A549 (cell line): Measurements from ENCODE around the gene GRM6. TPM values are rescaled to one million over a fixed set of nuclear protein-coding genes. Genes with fewer than 3 reads are reported as not detected.

Experiments
- ATAC-seq, 2 experiments: fragments of 200-7000 bp in 1 of 2; fragments of >200 bp in 1 of 2; cut with Nextera tagmentation in 1 of 2; cut with Tn5 transposase in 1 of 2; 3 replicates each; pipeline versions ENCODE4 v1.8.0 to v1.9.1; 2018 to 2020; ENCODE audit warnings: mild to moderate bottlenecking in 1 of 2, moderate library complexity in 1 of 2
- CTCF ChIA-PET: fragments of 300-600 bp; sonication (Branson Sonifier 250); formaldehyde crosslinking; extraction: SDS; loops from one replicate; lab custom pipeline; 2021; ENCODE audit warnings: antibody characterized with exemption, inconsistent platforms; lab: Yijun Ruan, JAX
- POLR2A ChIA-PET: fragments of 350-600 bp; formaldehyde crosslinking; extraction: SDS; loops from one replicate; lab custom pipeline; 2021; ENCODE audit warnings: antibody characterized with exemption, inconsistent platforms; lab: Yijun Ruan, JAX
- DNase-seq, 2 experiments: peaks; one replicate each; pipeline versions ENCODE4 v3.0.0 to v3.0.0-alpha.2; 2011 to 2016; ENCODE audit warnings: low read depth in 1 of 2, low spot score in 1 of 2
- FAIRE-seq: peaks from 2 replicates; lab custom pipeline; 2011; peaks lifted over from hg19 to GRCh38; lab: Jason Lieb, UNC
- H3K27ac ChIP-seq, 2 experiments: fragments of >200 bp; sonication (Bioruptor Twin); formaldehyde crosslinking; 3 replicates each; pipeline ENCODE4 v1.5.1; 2016 to 2017
- H3K4me1 ChIP-seq: fragments of >200 bp; sonication (Bioruptor Twin); formaldehyde crosslinking; 3 replicates; pipeline ENCODE4 v1.6.1; 2016
- H3K4me2 ChIP-seq: fragments of >200 bp; sonication (Bioruptor Twin); formaldehyde crosslinking; 3 replicates; pipeline ENCODE4 v1.6.1; 2016
- H3K4me3 ChIP-seq: fragments of >200 bp; sonication (Bioruptor Twin); formaldehyde crosslinking; 3 replicates; pipeline ENCODE4 v1.5.1; 2016
- H3K9me3 ChIP-seq: fragments of >200 bp; sonication (Bioruptor Twin); formaldehyde crosslinking; 3 replicates; pipeline ENCODE4 v1.6.1; 2016
- BHLHE40 ChIP-seq: IDR thresholded peaks from 2 replicates; pipeline ENCODE4 v1.6.1; 2012; ENCODE audit warnings: low read depth, low read length, inconsistent platforms
- EHMT2 ChIP-seq: fragments of 200-600 bp; sonication (generic); IDR thresholded peaks from 2 replicates; pipeline ENCODE4 v1.6.1; 2016; ENCODE audit warnings: antibody characterized with exemption, low read depth, mild to moderate bottlenecking, moderate library complexity
- ESRRA ChIP-seq: fragments of 150-350 bp; IDR thresholded peaks from 2 replicates; pipeline ENCODE4 v1.6.1; 2014; ENCODE audit warnings: mild to moderate bottlenecking, low read length, borderline replicate concordance
- HOXB5 ChIP-seq: fragments of 250-450 bp; sonication (Bioruptor Pico); IDR thresholded peaks from 2 replicates; pipeline ENCODE4 v1.5.0; 2020; ENCODE audit warnings: mild to moderate bottlenecking, moderate library complexity
- JUN ChIP-seq, 2 experiments: fragments of >200 bp; sonication (Bioruptor Twin); formaldehyde crosslinking; IDR thresholded peaks; 2 replicates in 1 of 2; 3 replicates in 1 of 2; pipeline ENCODE4 v1.6.1; 2016 to 2017
- MAFK ChIP-seq: fragments of 450-650 bp; IDR thresholded peaks from 2 replicates; pipeline ENCODE4 v1.6.1; 2014; ENCODE audit not compliant: partially characterized antibody
- NFE2L2 ChIP-seq: fragments of 150-350 bp; conservative IDR thresholded peaks from 2 replicates; pipeline ENCODE4 v1.6.1; 2014; ENCODE audit warnings: low read length
- POLR2AphosphoS2 ChIP-seq: conservative IDR thresholded peaks from 2 replicates; pipeline ENCODE4 v1.6.1; 2012; ENCODE audit warnings: low read length, improper control_type of control experiment, inconsistent platforms
- RAD21 ChIP-seq, 2 experiments: fragments of >200 bp in 1 of 2; sonication (Bioruptor Twin) in 1 of 2; formaldehyde crosslinking in 1 of 2; IDR thresholded peaks in 1 of 2; conservative IDR thresholded peaks in 1 of 2; 2 replicates in 1 of 2; 3 replicates in 1 of 2; pipeline ENCODE4 v1.6.1; 2012 to 2018; ENCODE audit warnings: inconsistent platforms in 1 of 2
- SREBF2 ChIP-seq: fragments of 450-650 bp; IDR thresholded peaks from 2 replicates; pipeline ENCODE4 v1.6.1; 2014; ENCODE audit warnings: mild to moderate bottlenecking, moderate library complexity
- TFCP2L1 ChIP-seq: fragments of 250-450 bp; sonication (Bioruptor Pico); IDR thresholded peaks from 2 replicates; pipeline ENCODE4 v1.5.0; 2021; ENCODE audit warnings: mild to moderate bottlenecking
- ZNF302 ChIP-seq: fragments of 250-450 bp; sonication (Bioruptor Pico); IDR thresholded peaks from 2 replicates; pipeline ENCODE4 v1.9.0; 2021; ENCODE audit warnings: inconsistent platforms, mild to moderate bottlenecking, moderate library complexity
- ZSCAN20 ChIP-seq: fragments of 250-450 bp; sonication (Bioruptor Pico); IDR thresholded peaks from 2 replicates; pipeline ENCODE4 v1.8.0; 2022; ENCODE audit warnings: mild to moderate bottlenecking, moderate library complexity
- WGBS: methylation state at CpG from one replicate; pipeline ENCODE4 v1.1.6; 2017; ENCODE audit errors: missing lambda C conversion rate; 5-methylcytosine and 5-hydroxymethylcytosine counted together
- polyA plus RNA-seq, 4 experiments: library from polyadenylated mRNA; depleted of rRNA in 3 of 4; stranded (reverse); fragments of >200 nt; fragmentation: RNase III in 1 of 4; extraction: RNeasy Plus Mini Kit Qiagen cat#74134 plus additional on column Dnase treatment in 1 of 4; gene quantifications; 2 replicates in 3 of 4; 3 replicates in 1 of 4; pipeline ENCODE4 v1.2.3, GENCODE V29; 2011 to 2017
- TF ChIP-seq, protein P1 (sequence below): fragments of 250-450 bp; sonication (Bioruptor Pico); IDR thresholded peaks from 2 replicates; pipeline ENCODE4 v1.5.0; 2021; ENCODE audit warnings: mild to moderate bottlenecking, moderate library complexity, borderline replicate concordance
- TF ChIP-seq, protein P2 (sequence below): fragments of 150-350 bp; IDR thresholded peaks from 2 replicates; pipeline ENCODE4 v1.6.1; 2014; ENCODE audit warnings: low read depth, mild to moderate bottlenecking, low read length
- TF ChIP-seq, protein P3 (sequence below): fragments of >200 bp; sonication (Bioruptor Twin); formaldehyde crosslinking; IDR thresholded peaks from 3 replicates; pipeline ENCODE4 v1.6.1; 2016
- TF ChIP-seq, protein P4 (sequence below): fragments of 200-600 bp; sonication (generic); IDR thresholded peaks from 2 replicates; pipeline ENCODE4 v1.6.1; 2016; ENCODE audit warnings: antibody characterized with exemption, mild to moderate bottlenecking, moderate library complexity
- TF ChIP-seq, protein P5 (sequence below): fragments of 450-650 bp; IDR thresholded peaks from 2 replicates; pipeline ENCODE4 v1.6.1; 2014; ENCODE audit warnings: antibody characterized with exemption

Gene GRM6
- polyA plus RNA-seq, 2 of the 4 experiments (the other 2 are of a cell fraction) = not detected

DNA sequence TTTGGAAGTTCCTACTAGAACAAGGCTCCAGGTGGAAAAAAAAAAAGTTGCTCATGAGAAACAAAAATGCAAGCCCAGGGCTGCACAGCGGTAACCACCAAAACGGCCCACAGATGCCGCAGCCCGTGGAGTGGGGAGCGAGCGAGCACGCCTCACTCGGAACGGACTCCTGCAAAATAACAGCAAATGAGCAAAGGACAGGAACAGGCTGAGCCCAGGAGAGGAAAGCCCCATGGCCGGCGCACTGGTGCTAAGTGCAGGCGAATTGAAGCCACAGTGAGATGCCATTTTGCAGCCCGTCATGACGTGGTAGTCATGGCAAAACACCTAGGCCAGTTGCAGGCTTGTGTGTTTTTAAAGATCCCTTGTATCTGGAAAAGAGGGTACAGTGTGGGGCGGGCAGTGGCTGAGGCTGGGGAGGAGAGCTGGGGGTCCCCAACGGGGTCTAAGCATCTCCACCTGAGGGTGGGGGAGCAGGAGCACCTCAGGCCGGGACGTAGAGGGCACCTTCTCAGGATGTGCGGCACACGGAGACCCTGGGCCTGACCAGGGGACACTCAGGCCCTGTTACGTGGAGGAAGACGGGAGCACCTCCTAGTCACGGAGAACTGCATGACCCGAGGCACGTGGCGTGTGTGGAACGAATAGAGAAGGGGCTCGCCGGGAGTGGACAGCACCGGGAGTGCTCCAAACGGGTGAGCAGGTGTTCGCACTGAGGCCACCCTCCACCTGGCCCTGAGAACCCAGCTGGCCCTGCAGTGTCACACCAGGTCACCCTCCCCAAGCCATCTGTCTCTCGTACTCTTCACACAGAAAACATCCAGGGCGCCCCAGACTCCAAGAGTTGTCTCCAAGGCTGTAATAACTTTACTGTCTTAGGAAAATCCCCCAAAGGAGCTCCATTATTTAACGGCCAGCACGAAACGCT lies 10.7 kb downstream of the GRM6 start:
- Histone ChIP-seq H3K4me2 (no peak overlapping the region), H3K27ac (no peak overlapping the region), H3K4me3 (no peak overlapping the region), H3K4me1 (no peaks in the 10 kb centered on the region)
- no peak for FAIRE-seq
- TF ChIP-seq SREBF2 (no peak), JUN (IDR thresholded peaks at IDR 0.05) (no peak), MAFK (no peak), ZSCAN20 (CRISPR knock-in tag) (no peak), EHMT2 (no peak), TFCP2L1 (CRISPR knock-in tag) (no peak), NFE2L2 (no peak), ZNF302 (no peak), POLR2AphosphoS2 (no peak), BHLHE40 (no peak), ESRRA (no peak), RAD21 (conservative IDR thresholded peaks at IDR 0.05 in 1 of 2, IDR thresholded peaks at IDR 0.05 in 1 of 2) (no peak), HOXB5 (CRISPR knock-in tag) (no peak)
- TF ChIP-seq, protein P1, sequence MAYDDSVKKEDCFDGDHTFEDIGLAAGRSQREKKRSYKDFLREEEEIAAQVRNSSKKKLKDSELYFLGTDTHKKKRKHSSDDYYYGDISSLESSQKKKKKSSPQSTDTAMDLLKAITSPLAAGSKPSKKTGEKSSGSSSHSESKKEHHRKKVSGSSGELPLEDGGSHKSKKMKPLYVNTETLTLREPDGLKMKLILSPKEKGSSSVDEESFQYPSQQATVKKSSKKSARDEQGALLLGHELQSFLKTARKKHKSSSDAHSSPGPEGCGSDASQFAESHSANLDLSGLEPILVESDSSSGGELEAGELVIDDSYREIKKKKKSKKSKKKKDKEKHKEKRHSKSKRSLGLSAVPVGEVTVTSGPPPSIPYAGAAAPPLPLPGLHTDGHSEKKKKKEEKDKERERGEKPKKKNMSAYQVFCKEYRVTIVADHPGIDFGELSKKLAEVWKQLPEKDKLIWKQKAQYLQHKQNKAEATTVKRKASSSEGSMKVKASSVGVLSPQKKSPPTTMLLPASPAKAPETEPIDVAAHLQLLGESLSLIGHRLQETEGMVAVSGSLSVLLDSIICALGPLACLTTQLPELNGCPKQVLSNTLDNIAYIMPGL (CRISPR knock-in tag) = no peak
- TF ChIP-seq, protein P2, sequence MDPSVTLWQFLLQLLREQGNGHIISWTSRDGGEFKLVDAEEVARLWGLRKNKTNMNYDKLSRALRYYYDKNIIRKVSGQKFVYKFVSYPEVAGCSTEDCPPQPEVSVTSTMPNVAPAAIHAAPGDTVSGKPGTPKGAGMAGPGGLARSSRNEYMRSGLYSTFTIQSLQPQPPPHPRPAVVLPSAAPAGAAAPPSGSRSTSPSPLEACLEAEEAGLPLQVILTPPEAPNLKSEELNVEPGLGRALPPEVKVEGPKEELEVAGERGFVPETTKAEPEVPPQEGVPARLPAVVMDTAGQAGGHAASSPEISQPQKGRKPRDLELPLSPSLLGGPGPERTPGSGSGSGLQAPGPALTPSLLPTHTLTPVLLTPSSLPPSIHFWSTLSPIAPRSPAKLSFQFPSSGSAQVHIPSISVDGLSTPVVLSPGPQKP = no peak
- TF ChIP-seq, protein P3, sequence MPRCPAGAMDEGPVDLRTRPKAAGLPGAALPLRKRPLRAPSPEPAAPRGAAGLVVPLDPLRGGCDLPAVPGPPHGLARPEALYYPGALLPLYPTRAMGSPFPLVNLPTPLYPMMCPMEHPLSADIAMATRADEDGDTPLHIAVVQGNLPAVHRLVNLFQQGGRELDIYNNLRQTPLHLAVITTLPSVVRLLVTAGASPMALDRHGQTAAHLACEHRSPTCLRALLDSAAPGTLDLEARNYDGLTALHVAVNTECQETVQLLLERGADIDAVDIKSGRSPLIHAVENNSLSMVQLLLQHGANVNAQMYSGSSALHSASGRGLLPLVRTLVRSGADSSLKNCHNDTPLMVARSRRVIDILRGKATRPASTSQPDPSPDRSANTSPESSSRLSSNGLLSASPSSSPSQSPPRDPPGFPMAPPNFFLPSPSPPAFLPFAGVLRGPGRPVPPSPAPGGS = no peak
- TF ChIP-seq, protein P4, sequence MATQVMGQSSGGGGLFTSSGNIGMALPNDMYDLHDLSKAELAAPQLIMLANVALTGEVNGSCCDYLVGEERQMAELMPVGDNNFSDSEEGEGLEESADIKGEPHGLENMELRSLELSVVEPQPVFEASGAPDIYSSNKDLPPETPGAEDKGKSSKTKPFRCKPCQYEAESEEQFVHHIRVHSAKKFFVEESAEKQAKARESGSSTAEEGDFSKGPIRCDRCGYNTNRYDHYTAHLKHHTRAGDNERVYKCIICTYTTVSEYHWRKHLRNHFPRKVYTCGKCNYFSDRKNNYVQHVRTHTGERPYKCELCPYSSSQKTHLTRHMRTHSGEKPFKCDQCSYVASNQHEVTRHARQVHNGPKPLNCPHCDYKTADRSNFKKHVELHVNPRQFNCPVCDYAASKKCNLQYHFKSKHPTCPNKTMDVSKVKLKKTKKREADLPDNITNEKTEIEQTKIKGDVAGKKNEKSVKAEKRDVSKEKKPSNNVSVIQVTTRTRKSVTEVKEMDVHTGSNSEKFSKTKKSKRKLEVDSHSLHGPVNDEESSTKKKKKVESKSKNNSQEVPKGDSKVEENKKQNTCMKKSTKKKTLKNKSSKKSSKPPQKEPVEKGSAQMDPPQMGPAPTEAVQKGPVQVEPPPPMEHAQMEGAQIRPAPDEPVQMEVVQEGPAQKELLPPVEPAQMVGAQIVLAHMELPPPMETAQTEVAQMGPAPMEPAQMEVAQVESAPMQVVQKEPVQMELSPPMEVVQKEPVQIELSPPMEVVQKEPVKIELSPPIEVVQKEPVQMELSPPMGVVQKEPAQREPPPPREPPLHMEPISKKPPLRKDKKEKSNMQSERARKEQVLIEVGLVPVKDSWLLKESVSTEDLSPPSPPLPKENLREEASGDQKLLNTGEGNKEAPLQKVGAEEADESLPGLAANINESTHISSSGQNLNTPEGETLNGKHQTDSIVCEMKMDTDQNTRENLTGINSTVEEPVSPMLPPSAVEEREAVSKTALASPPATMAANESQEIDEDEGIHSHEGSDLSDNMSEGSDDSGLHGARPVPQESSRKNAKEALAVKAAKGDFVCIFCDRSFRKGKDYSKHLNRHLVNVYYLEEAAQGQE = no peak
- TF ChIP-seq, protein P5, sequence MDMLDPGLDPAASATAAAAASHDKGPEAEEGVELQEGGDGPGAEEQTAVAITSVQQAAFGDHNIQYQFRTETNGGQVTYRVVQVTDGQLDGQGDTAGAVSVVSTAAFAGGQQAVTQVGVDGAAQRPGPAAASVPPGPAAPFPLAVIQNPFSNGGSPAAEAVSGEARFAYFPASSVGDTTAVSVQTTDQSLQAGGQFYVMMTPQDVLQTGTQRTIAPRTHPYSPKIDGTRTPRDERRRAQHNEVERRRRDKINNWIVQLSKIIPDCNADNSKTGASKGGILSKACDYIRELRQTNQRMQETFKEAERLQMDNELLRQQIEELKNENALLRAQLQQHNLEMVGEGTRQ = no peak
- TF ChIP-seq, all 56 proteins: peak for 0
- POLR2A ChIA-PET = no interaction called here
- DNase-seq (no peak), ATAC-seq (no peak)
- CTCF ChIA-PET = no interaction called here
- WGBS = 41% methylated on average over 37 of the region's 37 CpGs
- H3K9me3 ChIP-seq = peaks cover 24% of the 10 kb centered on the region
